H9 (cell line): ENCODE measurements around the gene MEP1A. TPM values are rescaled to one million over a fixed set of nuclear protein-coding genes. Genes with fewer than 3 reads are reported as not detected.

ENCODE experiments used
- DNase-seq: peaks from one replicate; pipeline ENCODE4 v3.0.0-alpha.2; 2017
- H2AFZ ChIP-seq: one replicate; pipeline ENCODE4 v1.6.1; 2013; ENCODE audit warnings: mild to moderate bottlenecking, low read length, control low read depth, moderate library complexity
- H2AK5ac ChIP-seq: 2 replicates; pipeline ENCODE4 v1.6.1; 2013; ENCODE audit warnings: low read length, control low read depth, mixed read lengths; ENCODE audit not compliant: insufficient read length
- H2BK120ac ChIP-seq: one replicate; pipeline ENCODE4 v1.6.1; 2013; ENCODE audit warnings: low read depth, mild to moderate bottlenecking, low read length, control low read depth, inconsistent platforms; ENCODE audit not compliant: poor library complexity, severe bottlenecking
- H2BK12ac ChIP-seq: 2 replicates; pipeline ENCODE4 v1.6.1; 2013; ENCODE audit warnings: low read length, control low read depth, mixed read lengths, low read depth; ENCODE audit not compliant: insufficient read length
- H2BK15ac ChIP-seq: 2 replicates; pipeline ENCODE4 v1.6.1; 2013; ENCODE audit warnings: low read depth, low read length, control low read depth
- H2BK20ac ChIP-seq: one replicate; pipeline ENCODE4 v1.6.1; 2013; ENCODE audit warnings: low read depth, mild to moderate bottlenecking, low read length, control low read depth, inconsistent platforms; ENCODE audit not compliant: poor library complexity, severe bottlenecking
- H2BK5ac ChIP-seq: 2 replicates; pipeline ENCODE4 v1.6.1; 2013; ENCODE audit warnings: low read length, control low read depth, mixed read lengths; ENCODE audit not compliant: insufficient read length
- H3K14ac ChIP-seq: 2 replicates; pipeline ENCODE4 v1.6.1; 2013; ENCODE audit warnings: low read length, control low read depth; ENCODE audit not compliant: insufficient read depth
- H3K18ac ChIP-seq: 2 replicates; pipeline ENCODE4 v1.6.1; 2013; ENCODE audit warnings: low read depth, mild to moderate bottlenecking, mixed read lengths, low read length, control low read depth; ENCODE audit not compliant: insufficient read length
- H3K23ac ChIP-seq: 2 replicates; pipeline ENCODE4 v1.6.1; 2013; ENCODE audit warnings: low read length, control low read depth, mixed read lengths, low read depth; ENCODE audit not compliant: insufficient read length
- H3K23me2 ChIP-seq: 2 replicates; pipeline ENCODE4 v1.6.1; 2013; ENCODE audit warnings: low read depth, mild to moderate bottlenecking, mixed read lengths, low read length, control low read depth; ENCODE audit not compliant: insufficient read length, poor library complexity, severe bottlenecking
- H3K27ac ChIP-seq: 2 replicates; pipeline ENCODE4 v1.5.1; 2013; ENCODE audit warnings: low read length, control low read depth, mixed read lengths, low read depth; ENCODE audit not compliant: insufficient read length
- H3K27me3 ChIP-seq: 2 replicates; pipeline ENCODE4 v1.6.1; 2013; ENCODE audit warnings: low read length, control low read depth, inconsistent platforms; ENCODE audit not compliant: insufficient read depth
- H3K4ac ChIP-seq: 2 replicates; pipeline ENCODE4 v1.6.1; 2013; ENCODE audit warnings: low read depth, mild to moderate bottlenecking, control low read depth, inconsistent platforms, low read length, moderate library complexity
- H3K4me1 ChIP-seq: 2 replicates; pipeline ENCODE4 v1.6.1; 2013; ENCODE audit warnings: low read length, control low read depth, inconsistent platforms; ENCODE audit not compliant: insufficient read depth
- H3K4me2 ChIP-seq: 2 replicates; pipeline ENCODE4 v1.6.1; 2013; ENCODE audit warnings: low read length, control low read depth, mixed read lengths; ENCODE audit not compliant: insufficient read length, insufficient read depth
- H3K56ac ChIP-seq: 2 replicates; pipeline ENCODE4 v1.6.1; 2013; ENCODE audit warnings: low read depth, mild to moderate bottlenecking, mixed read lengths, low read length, control low read depth; ENCODE audit not compliant: insufficient read length
- H3K79me1 ChIP-seq: 2 replicates; pipeline ENCODE4 v1.6.1; 2013; ENCODE audit warnings: low read depth, mild to moderate bottlenecking, moderate library complexity, low read length, control low read depth, inconsistent platforms; ENCODE audit not compliant: insufficient read depth, poor library complexity, severe bottlenecking
- H3K79me2 ChIP-seq: 2 replicates; pipeline ENCODE4 v1.6.1; 2013; ENCODE audit warnings: low read length, control low read depth, inconsistent platforms; ENCODE audit not compliant: insufficient read depth
- H3K9ac ChIP-seq: 2 replicates; pipeline ENCODE4 v1.6.1; 2013; ENCODE audit warnings: low read length, control low read depth, mixed read lengths; ENCODE audit not compliant: insufficient read length; ENCODE audit errors: extremely low read depth
- H3K9me3 ChIP-seq: one replicate; pipeline ENCODE4 v1.6.1; 2013; ENCODE audit warnings: low read depth, low read length, inconsistent platforms; ENCODE audit not compliant: control insufficient read depth
- H3T11ph ChIP-seq: one replicate; pipeline ENCODE4 v1.6.1; 2013; ENCODE audit warnings: mild to moderate bottlenecking, low read length, control low read depth, inconsistent platforms
- H4K20me1 ChIP-seq: one replicate; pipeline ENCODE4 v1.6.1; 2013; ENCODE audit not compliant: control insufficient read depth, insufficient read length, insufficient read depth
- H4K5ac ChIP-seq: 2 replicates; pipeline ENCODE4 v1.6.1; 2013; ENCODE audit warnings: low read depth, mild to moderate bottlenecking, mixed read lengths, low read length, control low read depth; ENCODE audit not compliant: insufficient read length
- H4K8ac ChIP-seq: replicated peaks from 2 replicates; pipeline ENCODE4 v1.6.1; 2013; ENCODE audit warnings: low read length, control low read depth, mixed read lengths, low read depth; ENCODE audit not compliant: insufficient read length
- H4K91ac ChIP-seq: 2 replicates; pipeline ENCODE4 v1.6.1; 2013; ENCODE audit warnings: low read depth, mild to moderate bottlenecking, moderate library complexity, mixed read lengths, low read length, control low read depth; ENCODE audit not compliant: insufficient read length
- H3K27ac Mint-ChIP-seq, 3 experiments: 2 replicates in 2 of 3; 3 replicates in 1 of 3; pipeline ENCODE4 v1.8.0; 2020 to 2021; ENCODE audit warnings: mixed read lengths in 3 of 3, mild to moderate bottlenecking in 1 of 3, moderate library complexity in 1 of 3
- H3K27me3 Mint-ChIP-seq: 2 replicates; pipeline ENCODE4 v1.8.0; 2021; ENCODE audit warnings: low read depth, mild to moderate bottlenecking, moderate library complexity, mixed read lengths
- H3K36me3 Mint-ChIP-seq, 3 experiments: 2 replicates in 2 of 3; 3 replicates in 1 of 3; pipeline ENCODE4 v1.8.0; 2020 to 2021; ENCODE audit warnings: low read depth in 3 of 3, mixed read lengths in 3 of 3; ENCODE audit not compliant: insufficient read depth in 1 of 3
- H3K4me1 Mint-ChIP-seq, 2 experiments: 2 replicates each; pipeline ENCODE4 v1.8.0; 2020; ENCODE audit warnings: mixed read lengths in 2 of 2
- H3K4me3 Mint-ChIP-seq, 2 experiments: 2 replicates in 1 of 2; 3 replicates in 1 of 2; pipeline ENCODE4 v1.8.0; 2020 to 2021; ENCODE audit warnings: mild to moderate bottlenecking in 2 of 2, mixed read lengths in 2 of 2, moderate library complexity in 1 of 2
- H3K9me3 Mint-ChIP-seq, 2 experiments: 2 replicates in 1 of 2; 3 replicates in 1 of 2; pipeline ENCODE4 v1.8.0; 2020; ENCODE audit warnings: mild to moderate bottlenecking in 2 of 2, mixed read lengths in 2 of 2, moderate library complexity in 1 of 2
- CTCF ChIP-seq: fragments of 200-600 bp; sonication (generic); conservative IDR thresholded peaks from 3 replicates; pipeline ENCODE4 v1.8.0; 2021; ENCODE audit warnings: antibody characterized with exemption, mild to moderate bottlenecking
- WGBS: extraction: QIAGEN DNeasy Blood & Tissue Kit; methylation state at CpG from one replicate; pipeline ENCODE4 v1.1.7; 2013; ENCODE audit warnings: missing lambda C conversion rate, low lambda C conversion rate, mixed read lengths; ENCODE audit not compliant: insufficient read length; ENCODE audit errors: extremely low coverage; 5-methylcytosine and 5-hydroxymethylcytosine counted together
- total RNA-seq: library from RNA; stranded (reverse); gene quantifications from 2 replicates; pipeline ENCODE4 v1.2.1, GENCODE V29; 2021

The MEP1A gene
- total RNA-seq, 1 experiment from 2014 or later: not detected

GRCh38 chr6:46756469-46757213, 36.5 kb upstream of the MEP1A start:
- H3K9me3 ChIP-seq: no peaks in the 10 kb centered on the region
- H3K9ac ChIP-seq: no peak overlapping the region
- peaks cover 2% of the 10 kb centered on the region for H3K27me3 Mint-ChIP-seq
- no peak overlapping the region for H2AFZ ChIP-seq
- no peak overlapping the region for H3K27ac Mint-ChIP-seq
- H2BK120ac ChIP-seq: no peak overlapping the region
- no peak overlapping the region for H3K27ac ChIP-seq
- no peak overlapping the region for H2BK20ac ChIP-seq
- H3K36me3 Mint-ChIP-seq: no peaks in the 10 kb centered on the region
- no peak overlapping the region for H2BK5ac ChIP-seq
- H3K4me3 Mint-ChIP-seq: no peak overlapping the region
- H4K91ac ChIP-seq: no peak overlapping the region
- H4K20me1 ChIP-seq: no peaks in the 10 kb centered on the region
- no peak overlapping the region for H2BK15ac ChIP-seq
- H3K4me2 ChIP-seq: no peak overlapping the region
- no peaks in the 10 kb centered on the region for H3K79me2 ChIP-seq
- no peak overlapping the region for H3K14ac ChIP-seq
- H4K5ac ChIP-seq: no peak overlapping the region
- no peak overlapping the region for H3K56ac ChIP-seq
- no peaks in the 10 kb centered on the region for H3K27me3 ChIP-seq
- H3K23ac ChIP-seq: no peak overlapping the region
- H3K23me2 ChIP-seq: no peaks in the 10 kb centered on the region
- no peak overlapping the region for H3T11ph ChIP-seq
- no peak overlapping the region for H4K8ac ChIP-seq
- H3K4me1 ChIP-seq: no peaks in the 10 kb centered on the region; the same call in 1 of the 2 replicates
- no peak overlapping the region for H2AK5ac ChIP-seq
- no peak overlapping the region for H3K4ac ChIP-seq
- H3K79me1 ChIP-seq: no peaks in the 10 kb centered on the region
- no peak overlapping the region for H3K18ac ChIP-seq
- 100% methylated on average over 1 of the region's 7 CpGs for WGBS
- H2BK12ac ChIP-seq: no peak overlapping the region
- H3K4me1 Mint-ChIP-seq: peaks cover 3% of the 10 kb centered on the region in 2 experiments; a peak in 3 of 4 replicates
- TF ChIP-seq CTCF: no peak
- no peak for DNase-seq
- H3K9me3 Mint-ChIP-seq: no peaks in the 10 kb centered on the region
